ENCODE data around the gene SCART1.
"Not testable (repeated sequence)": the region's sequence is repeated elsewhere in the genome, so short reads cannot be mapped to it uniquely, and the experiment has no call there.

SCART1 gene

DNA sequence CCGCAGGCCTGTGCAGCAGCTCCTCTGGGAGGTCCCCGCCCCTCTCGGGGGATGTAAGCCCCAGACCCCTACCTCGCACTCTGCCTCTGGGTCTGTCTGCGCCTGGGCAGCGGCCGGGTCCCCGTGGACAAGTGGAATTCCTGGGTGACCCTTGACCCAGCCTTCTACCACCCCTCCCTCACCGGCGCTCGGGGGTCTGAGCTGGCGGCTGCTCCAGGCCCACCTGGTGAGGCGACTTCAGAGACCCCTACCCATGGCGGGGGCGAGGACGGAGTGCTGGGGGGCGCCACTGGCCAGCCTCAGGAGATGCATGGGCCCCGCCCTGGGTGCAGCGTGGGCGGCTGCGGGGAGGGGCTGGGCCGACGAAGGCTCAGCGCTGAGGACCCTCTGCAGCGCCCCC lies 21.0 kb upstream of the SCART1 start:
- not testable (repeated sequence) for DNase-seq (ENCODE audit: low read depth, low spot score)

DNA sequence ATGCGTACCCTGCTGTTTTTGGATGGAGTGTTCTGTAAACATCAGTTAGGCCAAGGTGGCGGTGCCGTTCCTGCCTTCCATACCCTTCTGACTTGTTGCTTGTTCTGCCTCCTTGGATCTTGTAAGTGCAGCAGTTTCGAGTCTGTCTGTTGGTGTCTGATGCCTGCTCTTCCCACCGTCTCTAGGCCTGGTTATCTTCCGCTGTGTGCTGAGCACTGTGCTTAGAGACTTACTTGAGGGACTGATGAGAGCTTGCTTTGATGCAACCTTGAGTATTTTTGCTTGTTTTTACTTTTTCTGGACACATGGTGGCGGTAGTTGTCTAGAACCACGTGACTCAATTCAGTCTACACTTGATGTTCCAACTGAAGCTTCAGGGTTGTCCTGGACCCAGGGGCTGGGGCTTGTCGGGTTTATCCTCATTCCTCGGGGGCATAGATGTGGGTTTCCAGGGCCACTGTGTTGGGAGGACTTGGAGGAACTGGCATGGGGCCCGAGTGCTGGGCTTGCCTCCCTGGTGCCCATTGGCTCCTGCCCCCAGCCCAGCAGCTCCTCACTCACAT lies 15.0 kb upstream of the SCART1 start:
- DNase-seq (ENCODE audit: low read depth, low spot score), result no peak

DNA sequence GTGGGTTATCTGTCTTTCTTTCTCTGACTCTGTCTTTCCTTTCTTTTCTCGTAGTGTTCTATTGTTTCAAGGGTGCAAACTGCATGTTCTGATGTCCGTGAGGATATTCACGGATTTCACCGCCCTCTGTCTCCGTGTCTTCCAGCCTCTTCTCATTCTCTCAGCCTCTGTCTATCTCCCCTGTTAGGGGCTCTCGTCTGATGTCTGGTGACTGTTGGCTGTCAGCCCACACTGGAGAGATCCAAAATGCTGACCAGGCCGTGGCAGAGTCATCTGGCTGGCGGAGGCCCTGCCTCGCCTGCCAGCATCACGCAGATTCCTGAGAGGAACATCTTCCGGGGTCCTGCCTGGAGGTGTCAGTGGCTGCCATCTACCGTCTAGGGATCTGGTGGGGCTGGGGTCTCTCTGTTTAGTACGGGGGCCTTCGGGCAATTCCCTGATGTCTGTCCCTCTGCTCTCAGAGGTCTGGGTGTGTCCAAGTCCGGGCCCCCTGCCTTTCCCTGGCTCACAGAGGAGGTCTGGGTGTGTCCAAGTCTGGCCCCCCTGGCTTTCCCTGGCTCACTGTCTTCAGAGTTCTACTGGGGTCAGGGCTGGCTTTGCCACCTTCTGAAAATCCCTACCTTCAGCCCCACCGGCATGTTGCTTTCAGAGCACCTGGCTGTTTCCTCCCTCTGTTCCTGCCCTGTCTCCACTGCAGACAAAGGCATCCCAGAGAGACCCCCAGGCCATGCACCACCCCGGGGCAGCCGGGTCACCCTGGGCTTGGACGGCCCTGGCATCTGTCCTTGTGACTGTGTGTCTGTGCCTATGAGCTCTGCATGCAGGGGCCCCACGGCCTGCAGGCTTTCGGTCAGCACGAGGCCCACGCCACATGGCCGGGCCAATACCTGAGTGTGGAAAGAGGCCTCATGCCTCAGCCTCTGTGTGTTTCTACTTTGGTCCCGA lies 14.0 kb upstream of the SCART1 start:
- no peak for DNase-seq (ENCODE audit: low read depth, low spot score)

DNA sequence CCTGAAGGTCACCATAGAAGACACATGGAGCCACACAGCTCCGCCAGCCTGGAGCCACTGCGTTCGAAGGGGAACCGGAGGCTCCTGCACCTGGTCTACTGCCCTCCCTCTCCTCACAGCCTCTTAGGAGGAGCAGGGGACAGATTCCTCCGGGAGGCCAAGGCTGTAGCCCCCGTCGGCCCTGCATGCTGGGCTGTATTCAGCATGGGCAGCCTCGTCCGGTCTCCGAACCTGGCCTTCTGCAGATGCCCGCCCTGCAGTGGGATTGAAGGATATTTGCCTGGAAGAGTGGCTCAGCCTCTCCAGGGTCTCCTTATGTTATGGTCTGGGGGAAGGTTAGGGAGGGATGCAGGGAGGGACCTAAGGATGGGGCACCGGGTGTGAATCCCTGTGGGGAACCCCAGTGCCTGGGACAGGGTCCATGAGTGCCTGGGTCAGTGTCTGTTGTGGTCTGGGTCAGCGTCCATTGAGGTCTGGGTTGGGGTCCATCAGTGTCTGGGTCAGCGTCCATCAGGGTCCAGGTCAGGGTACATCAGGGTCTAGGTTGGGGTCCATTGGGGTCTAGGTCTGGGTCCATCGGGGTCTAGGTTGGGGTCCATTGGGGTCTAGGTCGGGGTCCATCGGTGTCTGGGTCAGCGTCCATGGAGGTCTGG lies 13.0 kb upstream of the SCART1 start:
- no peak for DNase-seq (ENCODE audit: low read depth, low spot score)

DNA sequence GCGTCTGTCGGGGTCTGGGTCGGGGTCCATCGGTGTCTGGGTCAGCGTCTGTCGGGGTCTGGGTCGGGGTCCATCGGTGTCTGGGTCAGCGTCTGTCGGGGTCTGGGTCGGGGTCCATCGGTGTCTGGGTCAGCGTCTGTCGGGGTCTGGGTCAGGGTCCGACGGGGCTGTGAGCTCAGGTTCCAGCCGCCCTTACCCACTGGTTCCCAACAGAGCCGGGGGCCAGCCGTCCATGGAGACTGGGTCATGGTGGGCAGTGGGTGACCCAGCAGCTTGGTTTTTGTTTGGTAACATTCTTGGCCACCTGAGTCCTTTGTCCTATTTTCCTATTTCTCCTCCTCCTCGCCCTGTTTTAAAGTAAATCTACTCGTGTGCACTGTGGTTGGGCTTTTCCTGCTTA lies 12.4 kb upstream of the SCART1 start:
- not testable (repeated sequence) for DNase-seq (ENCODE audit: low read depth, low spot score)

DNA sequence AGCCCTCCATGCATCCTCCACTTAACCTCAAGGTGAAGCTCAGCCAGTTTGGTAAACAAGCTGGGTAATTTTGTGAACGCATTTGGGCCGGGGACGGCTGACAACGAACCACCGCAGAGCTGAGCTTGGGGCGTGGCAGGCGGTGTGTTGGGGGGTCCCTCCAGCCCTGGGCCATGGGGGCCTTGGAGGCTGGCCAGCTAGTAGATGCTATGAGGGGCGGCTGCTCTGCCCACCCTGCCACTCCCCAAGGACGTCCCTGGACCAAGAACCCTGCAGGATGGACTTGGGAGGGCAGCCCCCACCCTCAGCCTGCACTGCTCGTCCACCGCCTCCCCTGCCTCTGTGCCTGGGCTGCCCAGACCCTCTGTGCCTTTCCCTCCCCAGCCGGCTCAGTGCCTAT lies 12.0 kb upstream of the SCART1 start:
- DNase-seq (ENCODE audit: low read depth, low spot score), result no peak

DNA sequence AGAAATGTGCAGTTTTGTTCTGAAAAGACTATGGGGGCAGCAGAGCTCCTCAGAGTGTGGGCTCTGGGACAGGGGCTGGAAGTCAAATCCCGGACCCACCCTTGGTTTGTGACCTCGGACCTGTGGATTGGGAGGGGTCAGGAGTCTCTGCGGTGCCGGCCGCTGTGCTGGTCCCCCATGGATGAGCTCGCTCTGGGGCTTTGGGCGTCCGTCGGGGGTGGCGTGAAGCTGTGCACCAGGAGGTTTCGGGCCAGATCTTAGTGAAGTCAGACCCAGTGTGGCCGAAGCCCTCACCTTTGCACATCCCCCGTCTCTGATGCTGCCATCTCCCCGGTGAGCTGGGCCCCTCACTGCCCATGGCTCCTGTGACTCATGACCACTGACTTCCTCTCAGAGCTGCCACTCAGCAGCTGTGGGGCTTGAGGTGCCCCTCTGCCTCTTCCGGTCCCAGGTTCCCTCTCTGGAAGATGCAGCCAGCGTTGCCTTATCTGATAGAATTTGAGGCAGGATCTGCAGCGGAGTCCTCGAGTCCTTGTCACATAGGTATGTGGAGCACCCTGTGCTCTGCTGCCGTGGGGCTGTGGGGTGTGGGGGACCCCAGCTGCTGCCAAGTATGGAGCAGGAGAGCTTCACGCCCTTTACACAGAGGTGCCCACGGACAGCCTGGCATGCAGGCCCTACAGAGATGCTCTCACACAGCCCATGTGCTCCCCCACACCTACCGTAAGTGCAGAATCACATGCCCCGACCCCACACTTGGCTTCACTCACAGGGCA lies 11.4 kb upstream of the SCART1 start:
- no peak for DNase-seq (ENCODE audit: low read depth, low spot score)

DNA sequence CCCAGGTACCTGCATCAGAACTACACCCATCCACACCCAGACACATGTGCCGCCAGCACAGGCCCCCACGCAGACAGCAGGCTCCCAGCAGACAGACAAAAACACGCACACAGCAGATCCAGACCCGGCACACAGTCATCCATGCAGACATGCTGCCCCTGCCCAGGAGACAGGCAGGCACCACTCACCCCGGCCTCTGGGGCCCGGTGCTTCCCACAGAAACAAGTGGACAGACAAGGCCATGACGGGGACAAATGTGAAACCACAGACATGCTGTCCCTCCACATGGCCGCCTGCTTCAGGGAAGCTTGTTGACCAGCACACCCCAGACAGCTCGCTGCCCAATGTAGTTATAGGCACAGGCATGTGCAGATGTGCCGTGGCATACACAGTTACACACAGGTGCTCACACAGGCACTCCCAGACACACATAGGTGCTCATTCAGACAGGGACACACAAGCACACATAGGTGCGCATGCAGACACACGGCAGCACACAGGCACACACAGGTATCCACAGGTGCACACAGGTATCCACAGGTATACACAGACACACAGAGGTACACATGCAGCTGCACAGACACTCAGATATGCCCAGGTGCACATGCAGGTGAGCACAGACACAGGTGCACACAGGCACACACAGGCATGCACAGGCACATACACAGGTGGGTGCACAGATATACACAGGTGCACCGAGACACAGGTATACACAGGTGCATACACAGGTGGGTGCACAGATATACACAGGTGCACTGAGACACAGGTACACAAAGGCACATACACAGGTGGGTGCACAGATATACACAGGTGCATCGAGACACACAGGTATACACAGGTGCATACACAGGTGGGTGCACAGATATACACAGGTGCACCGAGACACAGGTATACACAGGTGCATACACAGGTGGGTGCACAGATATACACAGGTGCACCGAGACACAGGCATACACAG lies 10.5 kb upstream of the SCART1 start:
- no peak for DNase-seq (ENCODE audit: low read depth, low spot score)

DNA sequence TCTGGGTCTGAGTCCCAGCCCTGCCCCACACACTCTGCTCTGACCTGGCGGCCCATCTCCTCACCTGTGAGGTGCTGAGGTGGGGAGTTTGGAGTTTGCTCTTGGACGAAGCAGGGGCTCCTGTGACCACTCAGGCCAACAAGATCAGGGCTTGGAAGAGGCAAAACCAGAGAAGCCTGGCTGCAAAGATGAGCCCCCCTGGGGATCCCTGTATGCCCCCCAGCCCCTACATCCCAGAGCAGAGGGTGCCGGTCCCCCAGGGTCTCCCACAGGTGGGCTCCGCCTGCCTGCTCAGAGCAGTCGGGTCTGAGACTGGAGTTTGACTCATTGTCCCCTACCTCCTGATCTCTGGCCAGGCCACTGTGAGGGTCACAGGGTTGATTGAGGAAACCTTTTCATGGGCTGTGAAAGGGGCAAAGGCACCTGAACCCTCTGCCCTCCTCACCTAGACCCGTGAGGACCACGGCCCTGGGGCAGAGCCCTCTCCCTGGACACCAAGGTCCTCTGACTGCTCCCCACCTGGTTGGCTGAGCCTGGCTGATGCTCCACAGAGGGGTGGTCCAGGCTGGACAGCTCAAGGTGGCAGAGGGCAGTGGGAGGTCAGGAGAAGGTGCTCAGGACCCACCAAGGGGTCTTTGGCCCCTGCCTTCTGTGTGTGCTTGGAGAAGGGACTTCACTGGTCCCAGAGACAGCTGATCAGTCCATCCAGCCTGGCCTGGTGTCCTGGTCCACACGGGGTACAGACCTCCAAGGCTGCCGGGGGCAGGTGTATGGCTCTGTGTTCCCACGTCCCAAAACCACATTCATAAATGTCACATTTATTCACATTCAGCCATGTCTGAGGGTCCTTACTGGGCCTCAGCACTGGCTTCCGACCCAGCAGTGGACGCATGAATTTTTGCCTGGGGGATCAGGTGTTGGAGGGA lies 9.1 kb upstream of the SCART1 start:
- no peak for DNase-seq (ENCODE audit: low read depth, low spot score)

DNA sequence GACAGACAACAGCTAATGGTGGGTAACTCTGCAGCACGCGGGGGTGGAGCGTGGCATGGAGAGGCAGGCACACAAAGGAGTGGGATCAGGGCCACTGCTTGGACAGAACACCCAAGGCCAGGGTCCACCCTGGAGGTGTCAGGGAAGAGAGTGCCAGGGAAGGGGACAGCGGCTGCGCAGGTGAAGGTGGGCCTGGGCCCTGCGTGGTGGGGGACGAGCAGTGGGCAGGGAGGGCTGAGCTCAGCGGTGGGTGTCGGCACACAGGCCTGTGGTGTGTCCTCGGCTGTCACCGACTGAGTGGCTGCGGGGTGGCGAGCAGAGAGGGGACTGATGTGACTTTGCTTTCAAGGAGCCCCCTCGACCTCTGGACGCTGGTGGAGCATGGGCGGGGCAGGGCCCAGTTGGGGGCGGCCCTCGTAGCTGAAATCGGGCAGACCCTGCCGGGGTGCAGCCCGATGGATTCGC lies 8.4 kb upstream of the SCART1 start:
- DNase-seq (ENCODE audit: low read depth, low spot score), result no peak

DNA sequence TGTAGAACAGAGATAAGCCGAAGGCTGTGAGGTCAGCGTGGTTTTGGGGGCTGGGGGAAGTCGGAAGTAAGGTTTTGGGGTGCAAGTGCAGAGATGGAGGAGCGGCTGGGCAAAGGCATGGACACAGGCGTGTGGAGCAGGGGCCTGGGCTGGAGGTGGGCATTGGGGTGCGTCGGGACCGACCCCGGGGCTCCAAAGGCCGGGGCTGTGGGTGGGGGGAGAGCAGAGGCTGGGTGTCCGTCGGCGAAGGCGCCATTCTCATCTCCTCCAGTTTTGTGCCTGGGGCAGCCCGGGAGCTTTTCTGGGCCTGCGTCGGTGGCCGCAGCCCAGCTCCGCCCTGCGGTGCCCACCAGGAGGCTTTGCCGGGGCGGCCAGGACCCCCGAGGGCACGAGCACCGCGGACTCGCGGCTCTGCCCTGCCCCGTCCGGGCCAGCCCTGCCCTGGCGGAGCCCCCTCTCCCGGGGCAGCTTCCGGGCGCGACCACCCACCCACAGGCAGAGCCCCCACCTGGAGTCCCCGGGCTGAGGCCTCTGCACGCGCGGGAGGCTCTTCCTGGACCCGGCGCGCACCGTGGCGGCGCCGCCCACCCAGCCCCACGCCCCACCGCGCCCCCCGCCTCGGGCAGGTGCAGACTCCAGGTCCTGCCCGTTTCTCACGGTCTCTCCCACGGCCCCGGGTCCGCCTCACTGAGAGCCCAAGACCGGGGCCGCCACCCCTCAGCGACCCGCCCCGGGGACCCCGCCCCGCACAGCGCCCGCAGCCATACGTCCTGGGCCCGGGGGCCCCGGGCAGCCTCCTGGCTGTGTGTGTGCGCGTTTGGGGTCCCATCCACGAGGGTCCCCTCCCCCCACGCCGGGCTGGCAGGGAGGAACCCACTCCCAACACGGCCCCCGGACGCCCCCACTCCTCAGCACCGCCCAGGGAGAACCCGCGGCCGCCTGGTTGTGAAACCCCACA lies 7.7 kb upstream of the SCART1 start:
- DNase-seq (ENCODE audit: low read depth, low spot score), result no peak

DNA sequence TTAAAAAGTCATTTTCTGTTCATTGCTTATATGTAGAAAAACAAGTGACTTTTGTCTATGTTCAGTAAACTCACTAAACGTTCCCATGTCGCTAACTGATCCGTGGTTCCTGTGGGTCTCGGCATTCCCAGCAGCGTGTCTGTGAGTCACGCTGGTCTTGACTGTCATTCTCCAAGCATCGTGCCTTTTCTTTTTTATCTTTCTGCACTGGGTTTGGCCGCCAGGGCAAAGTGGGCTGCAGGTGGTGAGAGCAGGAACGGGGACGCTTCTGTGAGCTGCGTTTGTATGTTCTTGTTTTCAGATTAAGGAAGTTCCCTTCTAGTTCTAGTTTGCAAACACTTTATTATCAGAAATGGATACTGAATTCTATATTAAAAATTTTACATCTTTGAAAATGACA lies 6.8 kb upstream of the SCART1 start:
- no peak for DNase-seq (ENCODE audit: low read depth, low spot score)

DNA sequence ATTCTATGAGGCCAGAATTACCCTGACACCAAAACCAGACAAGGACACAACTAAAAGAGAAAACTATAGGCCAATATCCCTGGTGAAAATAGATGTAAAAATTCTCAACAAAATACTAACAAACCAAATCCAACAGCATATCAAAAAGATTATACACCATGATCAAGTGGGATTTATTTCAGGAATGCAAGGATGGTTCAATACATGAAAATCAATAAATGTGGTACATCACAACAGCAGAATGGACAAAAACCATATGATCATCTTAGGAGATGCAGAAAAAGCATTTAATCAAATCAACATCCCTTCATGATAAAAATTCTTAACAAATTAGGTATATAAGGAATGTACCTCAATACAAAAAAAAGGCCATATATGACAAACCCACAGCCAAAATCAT lies 5.6 kb upstream of the SCART1 start:
- DNase-seq (ENCODE audit: low read depth, low spot score), result no peak

DNA sequence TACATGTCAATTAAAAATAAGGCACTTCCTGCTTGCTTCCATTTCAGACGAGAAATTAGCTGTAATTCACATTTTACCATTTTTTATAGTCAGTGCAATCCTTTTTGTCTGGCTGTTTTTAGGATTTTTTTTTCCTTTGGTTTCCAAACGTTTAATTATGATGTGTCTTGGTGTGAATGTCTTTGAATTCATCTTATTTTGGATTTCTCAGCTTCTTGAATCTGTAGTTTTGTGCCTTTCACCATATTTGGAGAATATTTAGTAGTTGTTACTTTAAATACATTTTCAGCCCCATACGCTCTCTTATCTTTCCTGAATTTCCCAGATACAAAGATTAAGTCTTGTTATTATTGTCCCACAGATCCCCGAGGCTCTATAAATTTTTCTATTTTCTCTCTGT lies 2.4 kb upstream of the SCART1 start:
- no peak for DNase-seq (ENCODE audit: low read depth, low spot score)

DNA sequence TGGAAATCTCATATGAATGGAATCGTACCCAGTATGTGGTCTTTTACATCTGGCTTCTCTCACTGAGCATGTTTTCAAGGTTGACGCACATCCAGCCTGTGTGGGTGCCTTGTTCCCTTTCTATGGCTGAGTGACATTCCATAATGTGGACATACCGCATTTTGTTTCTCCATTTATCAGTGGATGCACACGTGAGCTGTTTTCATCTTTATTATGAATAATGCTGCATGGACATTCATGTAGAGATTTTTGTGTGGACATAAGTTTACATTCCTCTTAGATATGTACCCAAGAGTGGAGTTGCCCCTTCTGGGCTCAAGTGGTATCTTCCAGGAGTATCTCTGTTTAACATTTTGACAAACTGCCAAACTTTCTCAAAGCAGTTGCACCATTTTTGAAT lies 1.3 kb upstream of the SCART1 start:
- no peak for DNase-seq (ENCODE audit: low read depth, low spot score)

DNA sequence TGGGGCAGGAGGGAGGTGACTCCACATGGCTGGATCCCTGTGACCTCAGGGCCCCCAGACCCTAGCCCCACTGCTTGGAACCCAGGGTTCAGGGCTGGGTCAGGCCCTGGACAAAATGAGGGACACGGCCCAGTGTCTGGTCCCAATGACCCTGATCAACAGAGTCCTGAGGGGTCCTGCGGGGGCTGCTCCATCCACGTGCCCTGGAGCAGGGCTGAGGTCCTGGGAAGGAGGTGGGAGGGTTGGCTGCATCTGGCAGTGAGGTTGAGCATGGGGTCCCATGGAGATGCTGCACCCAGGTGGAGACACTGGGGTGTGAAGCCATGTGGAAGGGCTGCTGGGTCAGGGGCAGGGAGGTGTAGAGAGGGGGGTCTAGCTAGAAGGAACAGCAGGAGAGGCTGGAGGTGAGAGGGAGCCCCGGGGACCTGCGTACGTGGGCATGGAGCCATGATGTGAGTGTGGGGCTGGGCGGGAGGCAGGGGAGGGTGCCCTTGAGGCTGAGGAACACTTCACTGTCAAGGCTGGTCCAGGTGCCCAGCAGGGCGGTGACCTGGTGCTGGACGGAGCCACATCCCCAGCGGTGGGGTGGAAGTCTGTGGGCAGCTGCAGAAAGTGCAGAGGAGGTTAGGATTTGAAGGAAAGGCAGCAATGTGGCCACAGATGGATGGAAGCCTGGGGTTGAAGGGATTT lies 604 bp downstream of the SCART1 start:
- DNase-seq (ENCODE audit: low read depth, low spot score), result no peak

DNA sequence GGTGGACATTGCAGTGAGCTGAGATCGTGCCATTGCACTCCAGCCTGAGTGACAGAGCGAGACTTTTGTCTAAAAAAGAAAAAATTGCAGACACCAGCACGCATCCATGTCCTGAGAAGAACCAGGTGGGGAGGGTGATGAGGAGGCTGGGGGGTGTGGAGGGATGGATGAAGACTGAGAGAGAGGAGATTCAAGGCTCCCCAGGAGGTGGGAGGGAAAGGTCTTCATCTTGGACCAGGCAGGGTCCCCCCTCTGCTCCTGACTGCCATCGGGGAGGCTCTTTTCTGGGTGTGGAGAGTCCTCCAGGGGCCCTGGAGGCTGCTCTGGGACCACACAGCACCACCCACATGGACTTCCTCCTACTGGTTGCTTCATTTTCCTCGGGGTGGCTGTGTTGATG lies 1.5 kb downstream of the SCART1 start:
- no peak for DNase-seq (ENCODE audit: low read depth, low spot score)

DNA sequence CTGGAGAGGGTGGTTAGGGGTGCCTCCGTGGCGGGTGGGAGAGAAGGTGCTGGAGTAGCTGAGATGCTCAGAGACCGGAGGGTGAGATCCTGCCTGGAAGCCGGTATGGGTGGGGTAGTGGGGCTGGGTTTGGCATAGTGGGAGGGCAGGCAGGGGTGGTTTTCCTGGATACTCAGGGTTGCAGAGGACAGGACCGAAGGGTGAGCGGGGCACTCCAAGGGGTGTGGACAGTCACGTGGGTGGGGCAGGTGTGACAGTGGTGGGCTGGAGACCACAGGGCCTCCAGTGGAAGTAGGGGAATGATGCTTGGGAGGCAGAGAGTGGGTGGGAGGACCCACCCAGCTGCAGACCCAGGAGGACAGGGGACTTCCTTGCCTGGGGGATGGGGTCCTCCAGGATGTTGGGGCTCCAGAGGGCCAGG lies 1.9 kb downstream of the SCART1 start:
- no peak for DNase-seq (ENCODE audit: low read depth, low spot score)
